ENCODE measurements around the gene ROBO2.
"Not testable (repeated sequence)": the region's sequence is repeated elsewhere in the genome, so short reads cannot be mapped to it uniquely, and the experiment has no call there.

ROBO2 gene

GRCh38 chr3:77328690-77329089, 288.8 kb downstream of the ROBO2 start:
- DNase-seq (ENCODE audit: low read depth), result no peak

- no peak for DNase-seq (ENCODE audit: low read depth)
Measured at GRCh38 chr3:77329116-77329515, 289.2 kb downstream of the ROBO2 start.

- no peak for DNase-seq (ENCODE audit: low read depth)
Measured at GRCh38 chr3:77338195-77338594, 298.3 kb downstream of the ROBO2 start.

- no peak for DNase-seq (ENCODE audit: low read depth)
Measured at GRCh38 chr3:77342027-77342426, 302.1 kb downstream of the ROBO2 start.

- no peak for DNase-seq (ENCODE audit: low read depth)
Measured at GRCh38 chr3:77342688-77343087, 302.8 kb downstream of the ROBO2 start.

GRCh38 chr3:77345009-77345408, 305.1 kb downstream of the ROBO2 start:
- DNase-seq (ENCODE audit: low read depth), result no peak

- no peak for DNase-seq (ENCODE audit: low read depth)
Measured at GRCh38 chr3:77348244-77348855, 308.5 kb downstream of the ROBO2 start.

GRCh38 chr3:77354958-77355357, 315.1 kb downstream of the ROBO2 start:
- DNase-seq (ENCODE audit: low read depth), result no peak

- DNase-seq (ENCODE audit: low read depth), result no peak
Measured at GRCh38 chr3:77362936-77363335, 323.0 kb downstream of the ROBO2 start.

GRCh38 chr3:77365152-77365551, 325.3 kb downstream of the ROBO2 start:
- no peak for DNase-seq (ENCODE audit: low read depth)

- no peak for DNase-seq (ENCODE audit: low read depth)
Measured at GRCh38 chr3:77370413-77370812, 330.5 kb downstream of the ROBO2 start.

GRCh38 chr3:77372018-77372417, 332.1 kb downstream of the ROBO2 start:
- DNase-seq (ENCODE audit: low read depth), result no peak

- no peak for DNase-seq (ENCODE audit: low read depth)
Measured at GRCh38 chr3:77372634-77373346, 332.9 kb downstream of the ROBO2 start.

GRCh38 chr3:77373619-77374018, 333.7 kb downstream of the ROBO2 start:
- no peak for DNase-seq (ENCODE audit: low read depth)

GRCh38 chr3:77376511-77376910, 336.6 kb downstream of the ROBO2 start:
- DNase-seq (ENCODE audit: low read depth), result no peak

GRCh38 chr3:77377717-77378116, 337.8 kb downstream of the ROBO2 start:
- no peak for DNase-seq (ENCODE audit: low read depth)

GRCh38 chr3:77380136-77380535, 340.2 kb downstream of the ROBO2 start:
- no peak for DNase-seq (ENCODE audit: low read depth)

GRCh38 chr3:77381431-77381830, 341.5 kb downstream of the ROBO2 start:
- DNase-seq (ENCODE audit: low read depth), result no peak

GRCh38 chr3:77392181-77392580, 352.3 kb downstream of the ROBO2 start:
- no peak for DNase-seq (ENCODE audit: low read depth)

- no peak for DNase-seq (ENCODE audit: low read depth)
Measured at GRCh38 chr3:77394046-77394445, 354.1 kb downstream of the ROBO2 start.

GRCh38 chr3:77404871-77405270, 365.0 kb downstream of the ROBO2 start:
- DNase-seq (ENCODE audit: low read depth), result no peak

- no peak for DNase-seq (ENCODE audit: low read depth)
Measured at GRCh38 chr3:77407441-77407840, 367.5 kb downstream of the ROBO2 start.

GRCh38 chr3:77410334-77410733, 370.4 kb downstream of the ROBO2 start:
- DNase-seq (ENCODE audit: low read depth), result not testable (repeated sequence)

- no peak for DNase-seq (ENCODE audit: low read depth)
Measured at GRCh38 chr3:77411334-77411733, 371.4 kb downstream of the ROBO2 start.

All from stimulated activated CD8-positive, alpha-beta memory T cell treated with anti-CD3 and anti-CD28 coated beads, Interleukin-12 subunit alpha, Interleukin-12 subunit beta, amount 100 ng/mL, for 4 hours (primary cell).